Liver (tissue), 9 donors: Measurements from ENCODE around the gene NXPH1. TPM values are rescaled to one million over a fixed set of nuclear protein-coding genes. Genes with fewer than 3 reads are reported as not detected.

Source experiments
- DNase-seq: peaks from one replicate; pipeline ENCODE4 v3.0.0-alpha.2; 2017; ENCODE audit warnings: low spot score
- H3K27ac ChIP-seq, 2 donors: one replicate each; pipeline ENCODE4 v1.7.0; 2013; ENCODE audit warnings: inconsistent platforms in 2 of 2, low read length in 2 of 2, control low read depth in 1 of 2, low read depth in 1 of 2, mild to moderate bottlenecking in 1 of 2
- H3K27me3 ChIP-seq, 4 donors: one replicate each; pipeline versions ENCODE4 v1.6.1 to v1.7.0; 2013; ENCODE audit warnings: low read length in 3 of 4, inconsistent platforms in 1 of 4, mild to moderate bottlenecking in 1 of 4, moderate library complexity in 1 of 4; ENCODE audit not compliant: control insufficient read depth in 4 of 4, insufficient read depth in 4 of 4
- H3K36me3 ChIP-seq, 4 donors: one replicate each; pipeline versions ENCODE4 v1.6.1 to v1.7.0; 2013; ENCODE audit warnings: low read length in 3 of 4, mild to moderate bottlenecking in 3 of 4, low read depth in 1 of 4, moderate library complexity in 1 of 4; ENCODE audit not compliant: control insufficient read depth in 4 of 4, insufficient read depth in 3 of 4
- H3K4me1 ChIP-seq, 4 donors: one replicate each; pipeline versions ENCODE4 v1.6.1 to v1.7.0; 2013; ENCODE audit warnings: low read length in 3 of 4, mild to moderate bottlenecking in 3 of 4, moderate library complexity in 1 of 4; ENCODE audit not compliant: control insufficient read depth in 4 of 4, insufficient read depth in 4 of 4
- H3K4me3 ChIP-seq, 3 donors: one replicate each; pipeline versions ENCODE4 v1.6.1 to v1.7.0; 2013; ENCODE audit warnings: low read length in 3 of 3, control low read depth in 1 of 3, low read depth in 1 of 3, mild to moderate bottlenecking in 1 of 3
- H3K9ac ChIP-seq, 2 donors: one replicate each; pipeline ENCODE4 v1.7.0; 2013; ENCODE audit warnings: low read length in 2 of 2, mild to moderate bottlenecking in 2 of 2, moderate library complexity in 2 of 2, control low read depth in 1 of 2, low read depth in 1 of 2
- H3K9me3 ChIP-seq, 4 donors: one replicate each; pipeline versions ENCODE4 v1.6.1 to v1.7.0; 2013; ENCODE audit warnings: low read length in 3 of 4; ENCODE audit not compliant: control insufficient read depth in 4 of 4
- EGR1 ChIP-seq, 2 donors: IDR thresholded peaks; 2 replicates each; pipeline ENCODE4 v1.6.1; 2016 to 2018; ENCODE audit warnings: antibody characterized with exemption in 2 of 2, low read depth in 2 of 2
- FOXA1 ChIP-seq: IDR thresholded peaks from 2 replicates; pipeline ENCODE4 v1.6.1; 2016; ENCODE audit warnings: antibody characterized with exemption
- FOXA2 ChIP-seq: IDR thresholded peaks from 2 replicates; pipeline ENCODE4 v1.6.1; 2016; ENCODE audit warnings: antibody characterized with exemption
- GABPA ChIP-seq, 2 donors: IDR thresholded peaks in 1 of 2; conservative IDR thresholded peaks in 1 of 2; 2 replicates each; pipeline ENCODE4 v1.6.1; 2016; ENCODE audit warnings: antibody characterized with exemption in 2 of 2, mild to moderate bottlenecking in 1 of 2, moderate library complexity in 1 of 2
- HNF4A ChIP-seq, 2 donors: conservative IDR thresholded peaks; 2 replicates each; pipeline ENCODE4 v1.6.1; 2016; ENCODE audit warnings: antibody characterized with exemption in 2 of 2, mild to moderate bottlenecking in 2 of 2
- HNF4G ChIP-seq: IDR thresholded peaks from 2 replicates; pipeline ENCODE4 v1.6.1; 2016; ENCODE audit warnings: antibody characterized with exemption
- NR2F2 ChIP-seq: IDR thresholded peaks from 2 replicates; pipeline ENCODE4 v1.6.1; 2016; ENCODE audit warnings: antibody characterized with exemption
- RAD21 ChIP-seq, 2 donors: IDR thresholded peaks; 2 replicates each; pipeline ENCODE4 v1.6.1; 2016; ENCODE audit warnings: antibody characterized with exemption in 2 of 2, mild to moderate bottlenecking in 2 of 2
- RXRA ChIP-seq, 2 donors: IDR thresholded peaks; 2 replicates each; pipeline ENCODE4 v1.6.1; 2017 to 2018; ENCODE audit warnings: antibody characterized with exemption in 2 of 2, mild to moderate bottlenecking in 1 of 2
- SP1 ChIP-seq: IDR thresholded peaks from 2 replicates; pipeline ENCODE4 v1.6.1; 2018; ENCODE audit warnings: antibody characterized with exemption, mild to moderate bottlenecking
- TAF1 ChIP-seq: conservative IDR thresholded peaks from 2 replicates; pipeline ENCODE4 v1.6.1; 2016; ENCODE audit warnings: antibody characterized with exemption, mild to moderate bottlenecking
- YY1 ChIP-seq: IDR thresholded peaks from 2 replicates; pipeline ENCODE4 v1.6.1; 2016; ENCODE audit warnings: antibody characterized with exemption, mild to moderate bottlenecking
- WGBS: extraction: QIAGEN DNeasy Blood & Tissue Kit; methylation state at CpG from one replicate; pipeline ENCODE4 v1.1.7; 2013; 5-methylcytosine and 5-hydroxymethylcytosine counted together
- polyA plus RNA-seq, 2 donors: library from polyadenylated mRNA; stranded (reverse) in 1 of 2; unstranded in 1 of 2; fragments of 200-250 nt in 1 of 2; fragments of >200 nt in 1 of 2; fragmentation: Nextera tagmentation in 1 of 2; extraction: Ambion mirVana in 1 of 2; gene quantifications; one replicate each; pipeline versions ENCODE4 v1.2.1 to v1.2.3, GENCODE V29; 2013 to 2015
- total RNA-seq, 2 donors: library from RNA; depleted of rRNA; stranded (reverse); fragments of >200 nt; gene quantifications; one replicate each; pipeline ENCODE4 v1.2.3, GENCODE V29; 2014
- TF ChIP-seq, protein P1 (sequence below): IDR thresholded peaks from 2 replicates; pipeline ENCODE4 v1.6.1; 2016; ENCODE audit warnings: antibody characterized with exemption
- TF ChIP-seq, protein P2 (sequence below): fragments of 150-350 bp; IDR thresholded peaks from 2 replicates; pipeline ENCODE4 v1.5.1; 2017; ENCODE audit warnings: improper control_type of control experiment, low read depth, low read length; ENCODE audit not compliant: missing input control
- TF ChIP-seq, protein P3 (sequence below): IDR thresholded peaks from 2 replicates; pipeline ENCODE4 v1.6.1; 2016; ENCODE audit warnings: antibody characterized with exemption
- TF ChIP-seq, protein P4 (sequence below): IDR thresholded peaks from 2 replicates; pipeline ENCODE4 v1.6.1; 2016; ENCODE audit warnings: antibody characterized with exemption
- donor health status: healthy.
- donor health status: healthy.
- donor health status: healthy.
- donor health status: healthy.
- donor health status: healthy.

NXPH1 gene
- total and polyA plus RNA-seq, 4 donors: not detected

DNA sequence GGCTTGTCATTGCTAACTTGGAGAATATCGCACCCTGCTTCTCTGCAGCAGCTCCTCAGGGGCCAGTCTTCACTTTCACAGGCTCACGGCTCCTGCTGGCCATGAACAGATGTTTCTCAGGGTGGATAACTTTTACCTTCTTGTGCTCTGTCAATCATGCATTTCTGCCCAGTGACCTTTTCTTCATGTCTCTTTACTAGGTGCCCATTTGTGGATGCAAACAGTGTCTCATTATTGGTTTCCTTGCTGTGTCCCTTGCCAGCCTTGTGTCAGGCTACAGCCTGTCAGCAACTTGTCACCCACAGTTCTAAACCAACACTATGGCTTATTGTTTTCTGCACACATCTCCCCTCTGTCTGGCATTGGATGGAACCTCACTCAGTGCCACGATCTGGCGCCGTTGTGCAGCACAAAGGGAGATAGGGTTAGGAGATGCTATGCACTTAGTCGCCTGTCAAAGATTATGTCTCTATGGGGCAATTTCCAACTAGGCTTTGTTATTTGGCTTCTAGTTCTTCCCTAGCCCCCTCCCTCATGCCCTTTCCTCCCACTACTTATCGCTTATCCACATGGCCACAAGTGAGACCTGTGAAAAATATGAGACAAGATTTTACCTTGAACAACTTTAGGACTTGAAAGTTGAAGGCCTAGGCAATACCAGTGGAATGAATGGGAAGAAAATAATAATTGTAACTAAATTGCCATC, 45.7 kb upstream of the NXPH1 start:
- Histone ChIP-seq H3K9me3 (peaks cover 0 to 3% (median 0%) of the 10 kb centered on the region in 4 donors), H3K27me3 (peaks cover 0 to 7% (median 0%) of the 10 kb centered on the region in 4 donors), H3K9ac (no peak overlapping the region), H3K36me3 (no peaks in the 10 kb centered on the region), H3K4me1 (no peaks in the 10 kb centered on the region), H3K4me3 (no peak overlapping the region), H3K27ac (no peak overlapping the region)
- no peak for TF ChIP-seq HNF4A (conservative IDR thresholded peaks at IDR 0.05)
- TF ChIP-seq EGR1 (IDR thresholded peaks at IDR 0.05; ENCODE audit: low read depth in 2 of 2): no peak
- WGBS: 81% methylated on average over 7 of the region's 7 CpGs
- DNase-seq: no peak

DNA sequence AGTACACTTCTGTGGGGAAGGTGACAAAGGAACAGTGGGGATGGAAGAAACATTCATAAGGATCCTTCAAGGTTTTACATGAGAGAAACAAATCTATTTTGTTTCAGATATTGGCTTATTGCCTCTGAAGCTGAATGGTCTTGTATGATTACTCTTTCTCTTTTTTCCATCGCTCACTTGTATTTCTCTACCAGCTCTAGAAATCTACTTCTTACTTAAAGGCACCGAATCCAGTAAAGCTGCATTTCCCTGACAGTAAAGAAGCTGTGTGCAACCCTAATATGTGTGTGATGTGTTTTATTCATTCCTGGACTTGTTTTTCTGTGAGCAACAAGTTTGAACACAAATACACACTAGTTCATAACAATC, 45.2 kb upstream of the NXPH1 start:
- DNase-seq: no peak
- Histone ChIP-seq H3K4me3 (no peak overlapping the region), H3K9me3 (peaks cover 0 to 3% (median 0%) of the 10 kb centered on the region in 4 donors), H3K36me3 (no peaks in the 10 kb centered on the region), H3K27ac (no peak overlapping the region), H3K4me1 (no peaks in the 10 kb centered on the region), H3K9ac (no peak overlapping the region), H3K27me3 (peaks cover 0 to 7% (median 1%) of the 10 kb centered on the region in 4 donors)
- TF ChIP-seq FOXA1: no peak
- TF ChIP-seq FOXA2: no peak
- TF ChIP-seq TAF1: no peak
- no peak for TF ChIP-seq HNF4A (conservative IDR thresholded peaks at IDR 0.05)
- no peak for TF ChIP-seq GABPA (IDR thresholded peaks at IDR 0.05 in 1 of 2, conservative IDR thresholded peaks at IDR 0.05 in 1 of 2)
- no peak for TF ChIP-seq YY1
- TF ChIP-seq RXRA (IDR thresholded peaks at IDR 0.05): no peak
- TF ChIP-seq NR2F2: no peak
- TF ChIP-seq EGR1 (IDR thresholded peaks at IDR 0.05; ENCODE audit: low read depth in 2 of 2): no peak
- no peak for TF ChIP-seq SP1
- TF ChIP-seq, protein P1, sequence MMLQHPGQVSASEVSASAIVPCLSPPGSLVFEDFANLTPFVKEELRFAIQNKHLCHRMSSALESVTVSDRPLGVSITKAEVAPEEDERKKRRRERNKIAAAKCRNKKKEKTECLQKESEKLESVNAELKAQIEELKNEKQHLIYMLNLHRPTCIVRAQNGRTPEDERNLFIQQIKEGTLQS: no peak
- TF ChIP-seq, protein P2, sequence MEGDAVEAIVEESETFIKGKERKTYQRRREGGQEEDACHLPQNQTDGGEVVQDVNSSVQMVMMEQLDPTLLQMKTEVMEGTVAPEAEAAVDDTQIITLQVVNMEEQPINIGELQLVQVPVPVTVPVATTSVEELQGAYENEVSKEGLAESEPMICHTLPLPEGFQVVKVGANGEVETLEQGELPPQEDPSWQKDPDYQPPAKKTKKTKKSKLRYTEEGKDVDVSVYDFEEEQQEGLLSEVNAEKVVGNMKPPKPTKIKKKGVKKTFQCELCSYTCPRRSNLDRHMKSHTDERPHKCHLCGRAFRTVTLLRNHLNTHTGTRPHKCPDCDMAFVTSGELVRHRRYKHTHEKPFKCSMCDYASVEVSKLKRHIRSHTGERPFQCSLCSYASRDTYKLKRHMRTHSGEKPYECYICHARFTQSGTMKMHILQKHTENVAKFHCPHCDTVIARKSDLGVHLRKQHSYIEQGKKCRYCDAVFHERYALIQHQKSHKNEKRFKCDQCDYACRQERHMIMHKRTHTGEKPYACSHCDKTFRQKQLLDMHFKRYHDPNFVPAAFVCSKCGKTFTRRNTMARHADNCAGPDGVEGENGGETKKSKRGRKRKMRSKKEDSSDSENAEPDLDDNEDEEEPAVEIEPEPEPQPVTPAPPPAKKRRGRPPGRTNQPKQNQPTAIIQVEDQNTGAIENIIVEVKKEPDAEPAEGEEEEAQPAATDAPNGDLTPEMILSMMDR: no peak
- TF ChIP-seq, protein P3, sequence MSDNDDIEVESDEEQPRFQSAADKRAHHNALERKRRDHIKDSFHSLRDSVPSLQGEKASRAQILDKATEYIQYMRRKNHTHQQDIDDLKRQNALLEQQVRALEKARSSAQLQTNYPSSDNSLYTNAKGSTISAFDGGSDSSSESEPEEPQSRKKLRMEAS: no peak
- TF ChIP-seq HNF4G: no peak
- 77% methylated on average over 2 of the region's 2 CpGs for WGBS

DNA sequence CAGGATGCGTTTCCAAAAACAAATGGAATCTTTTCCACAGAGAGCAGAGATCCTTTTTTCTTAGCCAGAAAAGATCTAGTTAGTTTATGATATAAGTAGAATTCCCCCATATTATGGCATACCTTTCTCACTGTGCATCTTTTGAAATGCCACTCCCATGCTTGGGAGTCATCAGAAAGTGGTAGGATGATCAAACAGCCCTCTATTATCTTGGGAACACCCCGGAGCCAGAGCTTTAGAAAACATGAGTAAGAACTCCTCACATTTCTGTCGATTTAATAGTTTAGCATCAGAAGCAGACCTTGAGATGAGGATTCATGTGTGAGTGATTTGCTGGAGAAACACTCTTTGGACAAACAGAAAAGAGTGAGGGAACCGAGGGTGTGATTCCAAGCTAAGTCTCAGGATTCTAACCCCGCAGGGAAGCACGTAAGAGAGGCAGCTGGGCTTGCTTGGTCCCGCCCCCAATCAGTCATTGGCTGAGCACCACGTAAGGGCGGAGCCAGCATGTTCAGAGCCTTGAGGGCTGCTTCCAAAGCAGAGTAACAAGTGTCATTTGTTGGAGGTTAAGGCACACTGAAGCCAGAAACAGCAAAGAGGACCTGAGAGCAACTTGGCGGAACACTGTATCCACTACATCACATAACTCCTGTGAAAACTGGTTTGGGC, 43.7 kb upstream of the NXPH1 start:
- no peak for DNase-seq

More for the DNA sequence above, 43.7 kb upstream of the NXPH1 start:
- Histone ChIP-seq H3K36me3 (no peaks in the 10 kb centered on the region), H3K4me3 (no peak overlapping the region), H3K4me1 (no peaks in the 10 kb centered on the region), H3K27me3 (peaks cover 0 to 8% (median 3%) of the 10 kb centered on the region in 4 donors), H3K9ac (no peak overlapping the region), H3K27ac (no peak overlapping the region), H3K9me3 (peaks cover 0 to 3% (median 0%) of the 10 kb centered on the region in 4 donors)
- TF ChIP-seq GABPA (IDR thresholded peaks at IDR 0.05 in 1 of 2, conservative IDR thresholded peaks at IDR 0.05 in 1 of 2) (no peak), RAD21 (IDR thresholded peaks at IDR 0.05) (no peak), RXRA (IDR thresholded peaks at IDR 0.05) (no peak), NR2F2 (no peak), YY1 (no peak), EGR1 (IDR thresholded peaks at IDR 0.05; ENCODE audit: low read depth in 2 of 2) (no peak), HNF4A (conservative IDR thresholded peaks at IDR 0.05) (no peak), FOXA1 (no peak), FOXA2 (no peak), SP1 (no peak), HNF4G (no peak), TAF1 (no peak)
- TF ChIP-seq, protein P2: no peak
- TF ChIP-seq, protein P3: no peak
- TF ChIP-seq, protein P4, sequence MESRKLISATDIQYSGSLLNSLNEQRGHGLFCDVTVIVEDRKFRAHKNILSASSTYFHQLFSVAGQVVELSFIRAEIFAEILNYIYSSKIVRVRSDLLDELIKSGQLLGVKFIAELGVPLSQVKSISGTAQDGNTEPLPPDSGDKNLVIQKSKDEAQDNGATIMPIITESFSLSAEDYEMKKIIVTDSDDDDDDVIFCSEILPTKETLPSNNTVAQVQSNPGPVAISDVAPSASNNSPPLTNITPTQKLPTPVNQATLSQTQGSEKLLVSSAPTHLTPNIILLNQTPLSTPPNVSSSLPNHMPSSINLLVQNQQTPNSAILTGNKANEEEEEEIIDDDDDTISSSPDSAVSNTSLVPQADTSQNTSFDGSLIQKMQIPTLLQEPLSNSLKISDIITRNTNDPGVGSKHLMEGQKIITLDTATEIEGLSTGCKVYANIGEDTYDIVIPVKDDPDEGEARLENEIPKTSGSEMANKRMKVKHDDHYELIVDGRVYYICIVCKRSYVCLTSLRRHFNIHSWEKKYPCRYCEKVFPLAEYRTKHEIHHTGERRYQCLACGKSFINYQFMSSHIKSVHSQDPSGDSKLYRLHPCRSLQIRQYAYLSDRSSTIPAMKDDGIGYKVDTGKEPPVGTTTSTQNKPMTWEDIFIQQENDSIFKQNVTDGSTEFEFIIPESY: no peak
- TF ChIP-seq, protein P1: no peak
- WGBS: 32% methylated on average over 10 of the region's 10 CpGs
